Measurements from ENCODE around the gene LPP. TPM values are rescaled to one million over a fixed set of nuclear protein-coding genes. Genes with fewer than 3 reads are reported as not detected.
A peak's percentile ranks its signal among the peaks of the same experiment; 100 is the strongest.

Gene LPP
- total and polyA plus RNA-seq, 4 donors = 11.1 to 219 (median 66.5) TPM

DNA sequence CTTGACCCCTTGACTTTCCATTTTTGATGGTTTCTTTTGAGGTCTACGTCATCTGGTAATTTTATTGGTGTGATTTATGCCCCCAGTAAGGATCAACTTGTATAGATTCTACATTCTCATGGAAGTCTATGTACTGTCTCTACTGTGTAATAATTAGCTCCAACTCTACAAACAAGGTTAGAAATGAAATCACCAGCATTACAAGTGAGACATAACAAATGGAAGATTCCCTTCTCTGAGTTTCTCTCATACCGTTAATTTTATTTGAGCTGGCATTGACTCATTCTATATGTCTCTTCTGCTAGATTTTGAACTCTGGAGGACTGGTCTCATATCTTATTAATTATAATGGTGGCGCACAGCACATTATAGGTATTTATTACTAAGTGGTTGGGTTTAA is 138.9 kb downstream of the LPP start:
- WGBS, 2 donors = 88 to 94% methylated on average over 3 of the region's 3 CpGs
- Histone ChIP-seq H3K36me3 (ENCODE audit: control insufficient read depth in 4 of 4, insufficient read depth in 4 of 4, low read length in 4 of 4) (peaks cover 0 to 4% (median 0%) of the 10 kb centered on the region in 4 donors), H3K9me3 (ENCODE audit: control insufficient read depth in 4 of 4, insufficient read depth in 3 of 4, low read length in 3 of 4) (no peaks in the 10 kb centered on the region), H3K27me3 (ENCODE audit: control insufficient read depth in 3 of 3, insufficient read depth in 3 of 3, low read length in 2 of 3) (no peaks in the 10 kb centered on the region), H3K9ac (ENCODE audit: insufficient read depth in 1 of 2, low read length in 2 of 2) (no peak overlapping the region), H3K27ac (ENCODE audit: low read depth in 1 of 2, low read length in 1 of 2) (peak overlapping the region in 1 of 2 donors; percentile 40), H3K4me1 (ENCODE audit: control insufficient read depth in 5 of 5, insufficient read depth in 5 of 5, low read length in 5 of 5) (peaks cover 0 to 17% (median 4%) of the 10 kb centered on the region in 5 donors), H3K4me3 (no peak overlapping the region)
- no peak for ATAC-seq (ENCODE audit: insufficient read depth, low FRiP score)
- TF ChIP-seq, protein P1, sequence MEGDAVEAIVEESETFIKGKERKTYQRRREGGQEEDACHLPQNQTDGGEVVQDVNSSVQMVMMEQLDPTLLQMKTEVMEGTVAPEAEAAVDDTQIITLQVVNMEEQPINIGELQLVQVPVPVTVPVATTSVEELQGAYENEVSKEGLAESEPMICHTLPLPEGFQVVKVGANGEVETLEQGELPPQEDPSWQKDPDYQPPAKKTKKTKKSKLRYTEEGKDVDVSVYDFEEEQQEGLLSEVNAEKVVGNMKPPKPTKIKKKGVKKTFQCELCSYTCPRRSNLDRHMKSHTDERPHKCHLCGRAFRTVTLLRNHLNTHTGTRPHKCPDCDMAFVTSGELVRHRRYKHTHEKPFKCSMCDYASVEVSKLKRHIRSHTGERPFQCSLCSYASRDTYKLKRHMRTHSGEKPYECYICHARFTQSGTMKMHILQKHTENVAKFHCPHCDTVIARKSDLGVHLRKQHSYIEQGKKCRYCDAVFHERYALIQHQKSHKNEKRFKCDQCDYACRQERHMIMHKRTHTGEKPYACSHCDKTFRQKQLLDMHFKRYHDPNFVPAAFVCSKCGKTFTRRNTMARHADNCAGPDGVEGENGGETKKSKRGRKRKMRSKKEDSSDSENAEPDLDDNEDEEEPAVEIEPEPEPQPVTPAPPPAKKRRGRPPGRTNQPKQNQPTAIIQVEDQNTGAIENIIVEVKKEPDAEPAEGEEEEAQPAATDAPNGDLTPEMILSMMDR (IDR thresholded peaks at IDR 0.05; ENCODE audit: control extremely low read depth, extremely low read depth) = no peak
- no peak for DNase-seq

GRCh38 chr3:188294113-188294512 is 140.2 kb downstream of the LPP start:
- WGBS, 2 donors = 57 to 78% methylated on average over 3 of the region's 3 CpGs
- H3K9me3 ChIP-seq (ENCODE audit: control insufficient read depth in 4 of 4, insufficient read depth in 3 of 4, low read length in 3 of 4) = no peaks in the 10 kb centered on the region
- no peak overlapping the region for H3K4me3 ChIP-seq
- no peak overlapping the region for H3K9ac ChIP-seq (ENCODE audit: insufficient read depth in 1 of 2, low read length in 2 of 2)
- TF ChIP-seq, protein P1 (IDR thresholded peaks at IDR 0.05; ENCODE audit: control extremely low read depth, extremely low read depth) = no peak
- H3K27ac ChIP-seq (ENCODE audit: low read depth in 1 of 2, low read length in 1 of 2) = peak overlapping the region in 1 of 2 donors; percentile 96
- H3K27me3 ChIP-seq (ENCODE audit: control insufficient read depth in 3 of 3, insufficient read depth in 3 of 3, low read length in 2 of 3) = no peaks in the 10 kb centered on the region
- peaks cover 0 to 4% (median 0%) of the 10 kb centered on the region in 4 donors for H3K36me3 ChIP-seq (ENCODE audit: control insufficient read depth in 4 of 4, insufficient read depth in 4 of 4, low read length in 4 of 4)
- peaks cover 0 to 28% (median 0%) of the 10 kb centered on the region in 5 donors for H3K4me1 ChIP-seq (ENCODE audit: control insufficient read depth in 5 of 5, insufficient read depth in 5 of 5, low read length in 5 of 5)
- ATAC-seq (ENCODE audit: insufficient read depth, low FRiP score) = no peak
- DNase-seq = no peak

DNA sequence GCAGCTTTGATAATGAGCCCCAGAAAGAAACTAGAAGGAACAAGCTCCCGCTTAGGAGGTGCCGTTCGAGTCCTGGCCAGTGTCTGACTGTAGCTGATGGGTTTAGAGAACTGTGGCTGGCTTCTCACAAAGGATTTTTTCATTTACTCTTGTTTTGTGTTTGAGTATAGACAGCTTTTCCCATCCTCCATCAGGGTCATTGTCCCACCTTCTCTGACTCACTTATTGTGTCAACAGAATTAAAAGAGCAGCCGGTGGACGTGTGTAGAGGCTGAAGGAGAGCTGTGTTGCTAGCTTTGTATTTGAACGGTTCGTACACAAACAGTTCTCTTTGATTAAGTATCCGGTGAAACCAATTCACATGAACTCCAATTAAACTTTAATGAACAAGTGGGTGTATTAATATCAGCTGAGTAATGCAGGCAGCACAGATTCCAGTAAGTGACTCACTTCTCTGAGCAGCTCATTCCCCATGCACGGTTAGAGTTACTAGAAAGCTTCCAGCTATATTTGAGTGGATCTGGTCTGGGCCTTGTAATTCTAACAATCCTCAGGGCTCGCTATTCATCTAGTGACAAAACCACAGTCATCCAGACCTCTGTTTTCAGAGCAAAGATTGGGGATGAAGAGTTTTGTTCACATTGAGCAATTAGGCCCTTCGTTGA is 141.0 kb downstream of the LPP start:
- TF ChIP-seq, protein P1 (IDR thresholded peaks at IDR 0.05; ENCODE audit: control extremely low read depth, extremely low read depth) = no peak
- Histone ChIP-seq H3K27ac (ENCODE audit: low read depth in 1 of 2, low read length in 1 of 2) (peak overlapping the region; percentile 58 to 96), H3K27me3 (ENCODE audit: control insufficient read depth in 3 of 3, insufficient read depth in 3 of 3, low read length in 2 of 3) (no peaks in the 10 kb centered on the region), H3K9me3 (ENCODE audit: control insufficient read depth in 4 of 4, insufficient read depth in 3 of 4, low read length in 3 of 4) (no peaks in the 10 kb centered on the region), H3K36me3 (ENCODE audit: control insufficient read depth in 4 of 4, insufficient read depth in 4 of 4, low read length in 4 of 4) (peaks cover 0 to 4% (median 0%) of the 10 kb centered on the region in 4 donors), H3K4me1 (ENCODE audit: control insufficient read depth in 5 of 5, insufficient read depth in 5 of 5, low read length in 5 of 5) (peaks cover 0 to 32% (median 0%) of the 10 kb centered on the region in 5 donors), H3K4me3 (no peak overlapping the region), H3K9ac (ENCODE audit: insufficient read depth in 1 of 2, low read length in 2 of 2) (no peak overlapping the region)
- peak; percentile 84 for ATAC-seq (ENCODE audit: insufficient read depth, low FRiP score)
- WGBS, 2 donors = 53 to 78% methylated on average over 11 of the region's 11 CpGs
- peak in 1 of 3 donors; percentile 31 for DNase-seq
